ENCODE results near the gene ATP5MC2. TPM values are rescaled to one million over a fixed set of nuclear protein-coding genes. Genes with fewer than 3 reads are reported as not detected.
"Not testable (repeated sequence)": the region's sequence is repeated elsewhere in the genome, so short reads cannot be mapped to it uniquely, and the experiment has no call there.

Gene ATP5MC2
- total and polyA plus RNA-seq, 7 donors, result 409 to 828 (median 548) TPM

DNA sequence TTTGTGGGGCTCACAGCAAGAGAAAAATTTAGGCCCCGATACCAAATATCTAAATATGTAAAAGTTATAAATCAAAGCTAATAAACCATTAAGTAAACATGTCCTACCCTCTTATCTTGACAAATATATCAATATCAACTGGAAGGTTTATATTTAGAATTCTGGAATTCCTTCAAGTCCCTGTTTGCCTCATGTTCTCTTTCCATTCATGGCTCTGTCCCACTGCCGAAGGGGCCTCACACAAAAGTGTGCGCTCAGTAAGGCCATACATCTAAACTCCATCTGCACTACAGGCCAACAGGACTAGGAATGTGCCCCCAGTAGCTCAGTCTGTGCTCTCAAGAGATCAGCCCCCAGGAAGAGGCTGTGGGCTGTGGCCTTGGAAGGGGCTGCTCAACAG lies 10.6 kb upstream of the ATP5MC2 start:
- TF ChIP-seq EP300 (IDR thresholded peaks at IDR 0.05) (no peak), POLR2AphosphoS5 (IDR thresholded peaks at IDR 0.05) (no peak), POLR2A (IDR thresholded peaks at IDR 0.05) (no peak)
- TF ChIP-seq, protein P1, sequence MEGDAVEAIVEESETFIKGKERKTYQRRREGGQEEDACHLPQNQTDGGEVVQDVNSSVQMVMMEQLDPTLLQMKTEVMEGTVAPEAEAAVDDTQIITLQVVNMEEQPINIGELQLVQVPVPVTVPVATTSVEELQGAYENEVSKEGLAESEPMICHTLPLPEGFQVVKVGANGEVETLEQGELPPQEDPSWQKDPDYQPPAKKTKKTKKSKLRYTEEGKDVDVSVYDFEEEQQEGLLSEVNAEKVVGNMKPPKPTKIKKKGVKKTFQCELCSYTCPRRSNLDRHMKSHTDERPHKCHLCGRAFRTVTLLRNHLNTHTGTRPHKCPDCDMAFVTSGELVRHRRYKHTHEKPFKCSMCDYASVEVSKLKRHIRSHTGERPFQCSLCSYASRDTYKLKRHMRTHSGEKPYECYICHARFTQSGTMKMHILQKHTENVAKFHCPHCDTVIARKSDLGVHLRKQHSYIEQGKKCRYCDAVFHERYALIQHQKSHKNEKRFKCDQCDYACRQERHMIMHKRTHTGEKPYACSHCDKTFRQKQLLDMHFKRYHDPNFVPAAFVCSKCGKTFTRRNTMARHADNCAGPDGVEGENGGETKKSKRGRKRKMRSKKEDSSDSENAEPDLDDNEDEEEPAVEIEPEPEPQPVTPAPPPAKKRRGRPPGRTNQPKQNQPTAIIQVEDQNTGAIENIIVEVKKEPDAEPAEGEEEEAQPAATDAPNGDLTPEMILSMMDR (IDR thresholded peaks at IDR 0.05), result no peak
- DNase-seq, result no peak
- Histone ChIP-seq H3K4me1 (no peaks in the 10 kb centered on the region), H3K27me3 (no peaks in the 10 kb centered on the region), H3K4me3 (no peak overlapping the region), H3K27ac (no peak overlapping the region), H3K36me3 (no peaks in the 10 kb centered on the region), H3K9me3 (no peaks in the 10 kb centered on the region)
- intact Hi-C loops (cut with DNase I), result no loop called here
- 93 to 97% methylated on average over 3 of the region's 3 CpGs for WGBS, 2 donors

GRCh38 chr12:53684654-53685220 lies 8.9 kb upstream of the ATP5MC2 start:
- Histone ChIP-seq H3K4me3 (no peak overlapping the region), H3K4me1 (no peaks in the 10 kb centered on the region), H3K27ac (no peak overlapping the region), H3K27me3 (no peaks in the 10 kb centered on the region), H3K36me3 (no peaks in the 10 kb centered on the region), H3K9me3 (no peaks in the 10 kb centered on the region)
- intact Hi-C loops (cut with DNase I), result no loop called here
- DNase-seq, result no peak
- 76 to 88% methylated on average over 3 of the region's 3 CpGs for WGBS, 2 donors
- TF ChIP-seq, protein P1 (IDR thresholded peaks at IDR 0.05), result no peak
- TF ChIP-seq POLR2A (IDR thresholded peaks at IDR 0.05) (no peak), EP300 (IDR thresholded peaks at IDR 0.05) (no peak), POLR2AphosphoS5 (IDR thresholded peaks at IDR 0.05) (no peak)

- no peak overlapping the region for H3K27ac ChIP-seq
- intact Hi-C loops (cut with DNase I), result no loop called here
Observed at GRCh38 chr12:53683983-53684382, 8.1 kb upstream of the ATP5MC2 start.

GRCh38 chr12:53683494-53683893 lies 7.6 kb upstream of the ATP5MC2 start:
- intact Hi-C loops (cut with DNase I), result no loop called here
- no peak for TF ChIP-seq EP300 (IDR thresholded peaks at IDR 0.05)
- TF ChIP-seq POLR2A (IDR thresholded peaks at IDR 0.05), result no peak
- no peak for TF ChIP-seq POLR2AphosphoS5 (IDR thresholded peaks at IDR 0.05)
- TF ChIP-seq, protein P1 (IDR thresholded peaks at IDR 0.05), result no peak
- Histone ChIP-seq H3K27me3 (no peaks in the 10 kb centered on the region), H3K4me3 (no peak overlapping the region), H3K27ac (no peak overlapping the region), H3K9me3 (no peaks in the 10 kb centered on the region), H3K36me3 (no peaks in the 10 kb centered on the region), H3K4me1 (no peaks in the 10 kb centered on the region)
- DNase-seq, result no peak
- 97% methylated on average over 2 of the region's 2 CpGs for WGBS, 2 donors

More at GRCh38 chr12:53683983-53684382, 8.1 kb upstream of the ATP5MC2 start:
- 93 to 94% methylated on average over 9 of the region's 9 CpGs for WGBS, 2 donors
- Histone ChIP-seq H3K36me3 (no peaks in the 10 kb centered on the region), H3K4me3 (no peak overlapping the region), H3K4me1 (no peaks in the 10 kb centered on the region), H3K9me3 (no peaks in the 10 kb centered on the region), H3K27me3 (no peaks in the 10 kb centered on the region)
- TF ChIP-seq POLR2A (IDR thresholded peaks at IDR 0.05), result no peak
- TF ChIP-seq EP300 (IDR thresholded peaks at IDR 0.05), result no peak
- TF ChIP-seq POLR2AphosphoS5 (IDR thresholded peaks at IDR 0.05), result no peak
- TF ChIP-seq, protein P1 (IDR thresholded peaks at IDR 0.05), result no peak
- DNase-seq, result no peak

- peaks cover 0 to 25% (median 21%) of the 10 kb centered on the region in 4 donors for H3K4me1 ChIP-seq
- H3K27ac ChIP-seq; H3K36me3 ChIP-seq; H3K27me3 ChIP-seq; H3K4me3 ChIP-seq; intact Hi-C loops (cut with DNase I); H3K9me3 ChIP-seq; DNase-seq: not testable (repeated sequence)
- WGBS, 2 donors, result 87 to 92% methylated on average over 5 of the region's 5 CpGs
Observed at GRCh38 chr12:53680061-53680460, 4.2 kb upstream of the ATP5MC2 start.

All from sigmoid colon (tissue), 7 donors.